Measurements from ENCODE around the gene TTC7B. TPM values are rescaled to one million over a fixed set of nuclear protein-coding genes. Genes with fewer than 3 reads are reported as not detected.

TTC7B gene
- total and polyA plus RNA-seq, 2 experiments from 2014 or later: 7.9 to 28.6 TPM

GRCh38 chr14:90676356-90676755 lies 139.9 kb downstream of the TTC7B start (continued):
- TF ChIP-seq ZNF462 (CRISPR knock-in tag; IDR thresholded peaks at IDR 0.05): no peak
- TF ChIP-seq POLR2AphosphoS5 (IDR thresholded peaks at IDR 0.05; ENCODE audit: low read depth): no peak
- no peak for TF ChIP-seq ZNF114 (CRISPR knock-in tag; IDR thresholded peaks at IDR 0.05)
- TF ChIP-seq EZH2 (IDR thresholded peaks at IDR 0.05; ENCODE audit: low read depth, unreplicated experiment): no peak
- no peak for TF ChIP-seq NANOG (IDR thresholded peaks at IDR 0.05; ENCODE audit: borderline replicate concordance)

GRCh38 chr14:90675399-90675798 lies 140.8 kb downstream of the TTC7B start:
- Mint-ChIP-seq H3K36me3 (ENCODE audit: low read depth) (no peaks in the 10 kb centered on the region; the same call in 2 of the 3 replicates), H3K4me3 (no peak overlapping the region), H3K4me1 (peaks cover 7% of the 10 kb centered on the region; the same call in 2 of the 3 replicates), H3K9me3 (no peaks in the 10 kb centered on the region), H3K27me3 (ENCODE audit: insufficient read depth, low read depth, poor library complexity) (no peaks in the 10 kb centered on the region), H3K27ac (no peak overlapping the region)
- H3K79me2 ChIP-seq (replicated peaks; ENCODE audit: insufficient read depth): no peaks in the 10 kb centered on the region
- H3K4me2 ChIP-seq: no peak overlapping the region
- DNase-seq (ENCODE audit: low spot score) (no peak), ATAC-seq (no peak)
- no peak overlapping the region for H2AFZ ChIP-seq
- H3K27me3 ChIP-seq (ENCODE audit: insufficient read depth): no peaks in the 10 kb centered on the region
- no peak overlapping the region for H3K27ac ChIP-seq (ENCODE audit: low read depth)
- H3K4me3 ChIP-seq: no peak overlapping the region
- H3F3A ChIP-seq (replicated peaks; ENCODE audit: low read depth): no peaks in the 10 kb centered on the region
- H3K36me3 ChIP-seq (ENCODE audit: insufficient read depth): no peaks in the 10 kb centered on the region
- H3K4me1 ChIP-seq (ENCODE audit: insufficient read depth): no peaks in the 10 kb centered on the region
- peaks cover 5% of the 10 kb centered on the region; the same call in 1 of the 2 replicates for H3K9me2 ChIP-seq (ENCODE audit: insufficient read depth)
- no peaks in the 10 kb centered on the region for H4K20me1 ChIP-seq (replicated peaks; ENCODE audit: insufficient read depth)
- TF ChIP-seq EZH2 (IDR thresholded peaks at IDR 0.05; ENCODE audit: low read depth, unreplicated experiment): no peak
- no peak for TF ChIP-seq ZNF462 (CRISPR knock-in tag; IDR thresholded peaks at IDR 0.05)
- TF ChIP-seq CREB1 (CRISPR knock-in tag; IDR thresholded peaks at IDR 0.05; ENCODE audit: low read depth): no peak
- TF ChIP-seq POLR2AphosphoS5 (IDR thresholded peaks at IDR 0.05; ENCODE audit: low read depth): no peak
- no peak for TF ChIP-seq JUNB (IDR thresholded peaks at IDR 0.05; ENCODE audit: unreplicated experiment)
- TF ChIP-seq ZNF331 (CRISPR knock-in tag; IDR thresholded peaks at IDR 0.05; ENCODE audit: low read depth): no peak
- no peak for TF ChIP-seq EZH2phosphoT487 (IDR thresholded peaks at IDR 0.05; ENCODE audit: unreplicated experiment)

All from GM23338 (cell line).